ENCODE measurements around the gene C2CD3. TPM values are rescaled to one million over a fixed set of nuclear protein-coding genes. Genes with fewer than 3 reads are reported as not detected.

Gene C2CD3
- polyA plus RNA-seq, 1 experiment, result 8.7 TPM

- Histone ChIP-seq H3K4me3 (ENCODE audit: low read depth, low read length) (no peak overlapping the region), H3K9me3 (ENCODE audit: control insufficient read depth, insufficient read depth, low read length) (no peaks in the 10 kb centered on the region; the same call in 1 of the 2 replicates), H3K27me3 (ENCODE audit: control insufficient read depth, insufficient read depth, low read length) (no peaks in the 10 kb centered on the region), H3K27ac (ENCODE audit: low read depth, low read length) (no peak overlapping the region)
- TF ChIP-seq CTCF (IDR thresholded peaks at IDR 0.05; ENCODE audit: low read depth, low read length), result no peak
- DNase-seq (ENCODE audit: low read depth, low spot score), result no peak
- ChIA-PET CTCF (no interaction called here), POLR2A (no interaction called here)
Measured at GRCh38 chr11:74009230-74009547, 161.6 kb downstream of the C2CD3 start.

GRCh38 chr11:74008373-74009229 lies 162.2 kb downstream of the C2CD3 start, which contains the start of gene UCP3:
Gene UCP3 (minus strand): TSS chr11:74009085. CDS start chr11:74007042, 2,043 bp downstream.
- TF ChIP-seq CTCF (IDR thresholded peaks at IDR 0.05; ENCODE audit: low read depth, low read length), result no peak
- no peaks in the 10 kb centered on the region for H3K27me3 ChIP-seq (ENCODE audit: control insufficient read depth, insufficient read depth, low read length)
- ChIA-PET POLR2A (no interaction called here), CTCF (no interaction called here)
- no peak within 1 kb of the TSS for H3K27ac ChIP-seq (ENCODE audit: low read depth, low read length)
- H3K4me3 ChIP-seq (ENCODE audit: low read depth, low read length), result no peak within 1 kb of the TSS
- no peak for DNase-seq (ENCODE audit: low read depth, low spot score)
- H3K9me3 ChIP-seq (ENCODE audit: control insufficient read depth, insufficient read depth, low read length), result no peaks in the 10 kb centered on the region; the same call in 1 of the 2 replicates

- Histone ChIP-seq H3K9me3 (ENCODE audit: control insufficient read depth, insufficient read depth, low read length) (no peaks in the 10 kb centered on the region; the same call in 1 of the 2 replicates), H3K27me3 (ENCODE audit: control insufficient read depth, insufficient read depth, low read length) (no peaks in the 10 kb centered on the region), H3K4me3 (ENCODE audit: low read depth, low read length) (no peak overlapping the region), H3K27ac (ENCODE audit: low read depth, low read length) (no peak overlapping the region)
- CTCF ChIA-PET, result no interaction called here
- no peak for DNase-seq (ENCODE audit: low read depth, low spot score)
- POLR2A ChIA-PET, result no interaction called here
- TF ChIP-seq CTCF (IDR thresholded peaks at IDR 0.05; ENCODE audit: low read depth, low read length), result no peak
Measured at GRCh38 chr11:74007691-74008372, 163.0 kb downstream of the C2CD3 start.

GRCh38 chr11:74006743-74007304 lies 164.0 kb downstream of the C2CD3 start:
- no peak for TF ChIP-seq CTCF (IDR thresholded peaks at IDR 0.05; ENCODE audit: low read depth, low read length)
- POLR2A ChIA-PET, result no interaction called here
- H3K4me3 ChIP-seq (ENCODE audit: low read depth, low read length), result no peak overlapping the region
- CTCF ChIA-PET, result no interaction called here
- H3K27me3 ChIP-seq (ENCODE audit: control insufficient read depth, insufficient read depth, low read length), result no peaks in the 10 kb centered on the region
- DNase-seq (ENCODE audit: low read depth, low spot score), result no peak
- H3K27ac ChIP-seq (ENCODE audit: low read depth, low read length), result no peak overlapping the region
- no peaks in the 10 kb centered on the region; the same call in 1 of the 2 replicates for H3K9me3 ChIP-seq (ENCODE audit: control insufficient read depth, insufficient read depth, low read length)
